ENCODE data around the gene DNMT3A.

DNA sequence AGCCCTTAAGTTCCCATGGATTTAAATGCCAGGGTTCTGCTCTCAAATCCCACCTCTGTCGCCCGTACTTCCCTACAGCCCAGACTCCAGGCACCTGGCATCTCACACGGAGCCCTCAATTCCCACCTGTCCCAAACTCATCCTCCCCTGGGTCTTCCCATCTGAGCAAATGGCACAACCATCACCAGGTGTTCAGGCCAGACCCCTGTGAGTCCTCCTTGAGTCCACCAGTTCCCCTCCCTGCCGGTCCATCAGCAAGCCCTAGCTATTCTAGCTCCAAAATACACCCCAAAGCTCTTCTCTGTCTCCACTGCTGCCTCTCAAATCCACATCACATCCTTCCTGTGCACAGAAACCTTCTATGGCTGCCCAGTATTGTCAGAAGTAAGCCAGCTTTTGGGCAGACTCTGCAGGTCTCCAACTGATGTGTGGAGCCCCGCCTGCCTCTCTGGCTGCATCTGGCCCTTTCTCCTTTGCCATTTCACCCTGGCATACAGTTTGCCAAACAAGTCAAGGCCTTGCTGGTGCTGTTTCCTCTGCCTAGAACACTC, 67.7 kb downstream of the DNMT3A start:
- no peak for TF ChIP-seq POLR2A (IDR thresholded peaks at IDR 0.05)
- TF ChIP-seq, protein P1, sequence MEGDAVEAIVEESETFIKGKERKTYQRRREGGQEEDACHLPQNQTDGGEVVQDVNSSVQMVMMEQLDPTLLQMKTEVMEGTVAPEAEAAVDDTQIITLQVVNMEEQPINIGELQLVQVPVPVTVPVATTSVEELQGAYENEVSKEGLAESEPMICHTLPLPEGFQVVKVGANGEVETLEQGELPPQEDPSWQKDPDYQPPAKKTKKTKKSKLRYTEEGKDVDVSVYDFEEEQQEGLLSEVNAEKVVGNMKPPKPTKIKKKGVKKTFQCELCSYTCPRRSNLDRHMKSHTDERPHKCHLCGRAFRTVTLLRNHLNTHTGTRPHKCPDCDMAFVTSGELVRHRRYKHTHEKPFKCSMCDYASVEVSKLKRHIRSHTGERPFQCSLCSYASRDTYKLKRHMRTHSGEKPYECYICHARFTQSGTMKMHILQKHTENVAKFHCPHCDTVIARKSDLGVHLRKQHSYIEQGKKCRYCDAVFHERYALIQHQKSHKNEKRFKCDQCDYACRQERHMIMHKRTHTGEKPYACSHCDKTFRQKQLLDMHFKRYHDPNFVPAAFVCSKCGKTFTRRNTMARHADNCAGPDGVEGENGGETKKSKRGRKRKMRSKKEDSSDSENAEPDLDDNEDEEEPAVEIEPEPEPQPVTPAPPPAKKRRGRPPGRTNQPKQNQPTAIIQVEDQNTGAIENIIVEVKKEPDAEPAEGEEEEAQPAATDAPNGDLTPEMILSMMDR (IDR thresholded peaks at IDR 0.05 in 8 of 11, conservative IDR thresholded peaks at IDR 0.05 in 3 of 11), result no peak
